OCI-LY7 (cell line): Measurements from ENCODE around the gene STAMBP.

Source experiments
- CTCF ChIP-seq: fragments of 200-600 bp; sonication (generic); conservative IDR thresholded peaks from 2 replicates; pipeline ENCODE4 v1.5.1; 2014; ENCODE audit warnings: mild to moderate bottlenecking, antibody characterized with exemption, low read length, moderate library complexity, mixed read lengths
- EZH2phosphoT487 ChIP-seq: fragments of 200-600 bp; sonication (generic); IDR thresholded peaks from 2 replicates; pipeline ENCODE4 v1.6.1; 2018; ENCODE audit warnings: low read depth, borderline replicate concordance, mild to moderate bottlenecking, mixed run types, antibody characterized with exemption, low read length, moderate library complexity, mixed read lengths

- no peak for TF ChIP-seq CTCF
- no peak for TF ChIP-seq EZH2phosphoT487
Observed at GRCh38 chr2:73859721-73860586, 31.2 kb downstream of the STAMBP start.
